ENCODE measurements around the gene TRIP10. TPM values are rescaled to one million over a fixed set of nuclear protein-coding genes. Genes with fewer than 3 reads are reported as not detected.

The TRIP10 gene
- total and polyA plus RNA-seq, 2 of the 13 experiments (the other 11 are each of a cell fraction or from before 2014, with no cell fraction given) = 32.5 to 33.2 TPM

GRCh38 chr19:6723108-6723618, 16.3 kb upstream of the TRIP10 start (continued):
- peak; percentile 80; the same call in 1 of the 2 replicates for TF ChIP-seq MIER3 (CRISPR knock-in tag; IDR thresholded peaks at IDR 0.05; ENCODE audit: borderline replicate concordance)
- no peak for TF ChIP-seq XBP1 (CRISPR knock-in tag; IDR thresholded peaks at IDR 0.05)
- TF ChIP-seq ZNF713 (CRISPR knock-in tag; IDR thresholded peaks at IDR 0.05) = no peak
- no peak for TF ChIP-seq ZNF546 (CRISPR knock-in tag; conservative IDR thresholded peaks at IDR 0.05)
- no peak for TF ChIP-seq NAIF1 (CRISPR knock-in tag; IDR thresholded peaks at IDR 0.05; ENCODE audit: borderline replicate concordance)
- peak; percentile 35; the same call in 1 of the 2 replicates for TF ChIP-seq ZNF33B (CRISPR knock-in tag; IDR thresholded peaks at IDR 0.05)
- no peak for TF ChIP-seq ARNT2 (CRISPR knock-in tag; IDR thresholded peaks at IDR 0.05; ENCODE audit: low read depth)
- TF ChIP-seq NFATC3 (CRISPR knock-in tag; IDR thresholded peaks at IDR 0.05) = no peak
- TF ChIP-seq RBFOX2 (IDR thresholded peaks at IDR 0.05; ENCODE audit: low read depth, low read length) = peak; percentile 50; the same call in 1 of the 2 replicates
- TF ChIP-seq PHF8 (CRISPR knock-in tag; IDR thresholded peaks at IDR 0.05) = no peak
- TF ChIP-seq ZNF570 (CRISPR knock-in tag; IDR thresholded peaks at IDR 0.05; ENCODE audit: borderline replicate concordance) = no peak
- TF ChIP-seq SNAPC2 (CRISPR knock-in tag; IDR thresholded peaks at IDR 0.05) = no peak
- no peak for TF ChIP-seq NCOA5 (CRISPR knock-in tag; IDR thresholded peaks at IDR 0.05)
- no peak for TF ChIP-seq ZSCAN31 (CRISPR knock-in tag; IDR thresholded peaks at IDR 0.05; ENCODE audit: low read depth)
- no peak for TF ChIP-seq IKZF4 (CRISPR knock-in tag; IDR thresholded peaks at IDR 0.05; ENCODE audit: borderline replicate concordance, low read depth, not compliant biosample characterization)
- TF ChIP-seq PCBP2 (optimal IDR thresholded peaks at IDR 0.05; ENCODE audit: low read depth, low read length, poor library complexity, severe bottlenecking) = no peak
- peak; percentile 9; the same call in 1 of the 2 replicates for TF ChIP-seq TFAP4 (IDR thresholded peaks at IDR 0.05; ENCODE audit: borderline replicate concordance, low read depth)
- no peak for TF ChIP-seq ZNF318 (CRISPR knock-in tag; IDR thresholded peaks at IDR 0.05)
- TF ChIP-seq ZNF263 (CRISPR knock-in tag; IDR thresholded peaks at IDR 0.05) = peak; percentile 40; the same call in 1 of the 2 replicates

All from HepG2 (cell line).